GM19193 (cell line): ENCODE data around the gene PGAP3.

Source experiments
- POLR2A ChIP-seq: IDR thresholded peaks from 4 replicates; pipeline ENCODE4 v1.6.1; 2011; ENCODE audit not compliant: insufficient read depth, insufficient read length; ENCODE audit errors: extremely low read depth

The PGAP3 gene

GRCh38 chr17:39662551-39663339 lies 25.1 kb downstream of the PGAP3 start:
- no peak for TF ChIP-seq POLR2A

GRCh38 chr17:39661744-39662541 lies 25.9 kb downstream of the PGAP3 start:
- no peak for TF ChIP-seq POLR2A

- TF ChIP-seq POLR2A = no peak
These were observed 27.2 kb downstream of the PGAP3 start for GRCh38 chr17:39660397-39661385.

- no peak for TF ChIP-seq POLR2A
These were observed 27.9 kb downstream of the PGAP3 start for GRCh38 chr17:39660011-39660360.

- TF ChIP-seq POLR2A = no peak
These were observed 28.4 kb downstream of the PGAP3 start for GRCh38 chr17:39659279-39660010.

GRCh38 chr17:39658760-39659159 lies 29.1 kb downstream of the PGAP3 start:
- no peak for TF ChIP-seq POLR2A

GRCh38 chr17:39658346-39658745 lies 29.5 kb downstream of the PGAP3 start:
- no peak for TF ChIP-seq POLR2A

GRCh38 chr17:39655105-39655504 lies 32.8 kb downstream of the PGAP3 start:
- no peak for TF ChIP-seq POLR2A

GRCh38 chr17:39653662-39654331 lies 34.1 kb downstream of the PGAP3 start:
- TF ChIP-seq POLR2A = no peak

GRCh38 chr17:39653316-39653661 lies 34.6 kb downstream of the PGAP3 start:
- TF ChIP-seq POLR2A = no peak

GRCh38 chr17:39652587-39653315 lies 35.1 kb downstream of the PGAP3 start:
- TF ChIP-seq POLR2A = no peak

GRCh38 chr17:39651923-39652586 lies 35.8 kb downstream of the PGAP3 start:
- no peak for TF ChIP-seq POLR2A

- TF ChIP-seq POLR2A = no peak
These were observed 37.7 kb downstream of the PGAP3 start for GRCh38 chr17:39650121-39650579.
